GM13976 (cell line): ENCODE data around the gene STUM.

Source experiments
- DNase-seq: peaks from one replicate; pipeline ENCODE4 v3.0.0; 2012; ENCODE audit warnings: low spot score
- CTCF ChIP-seq: IDR thresholded peaks from 2 replicates; pipeline ENCODE4 v1.5.1; 2012; ENCODE audit warnings: borderline replicate concordance, mild to moderate bottlenecking; ENCODE audit not compliant: insufficient read depth; ENCODE audit errors: extremely low read depth, missing control alignments, control extremely low read depth
- in situ Hi-C: fragments of 300-500 bp; cut with MboI; formaldehyde crosslinking; loops from one replicate; pipeline ENCODE4 v1.12.0; 2022; ENCODE audit warnings: low sequenced_read_pairs, mixed read lengths, inconsistent platforms; ENCODE audit not compliant: unreplicated experiment

Gene STUM

DNA sequence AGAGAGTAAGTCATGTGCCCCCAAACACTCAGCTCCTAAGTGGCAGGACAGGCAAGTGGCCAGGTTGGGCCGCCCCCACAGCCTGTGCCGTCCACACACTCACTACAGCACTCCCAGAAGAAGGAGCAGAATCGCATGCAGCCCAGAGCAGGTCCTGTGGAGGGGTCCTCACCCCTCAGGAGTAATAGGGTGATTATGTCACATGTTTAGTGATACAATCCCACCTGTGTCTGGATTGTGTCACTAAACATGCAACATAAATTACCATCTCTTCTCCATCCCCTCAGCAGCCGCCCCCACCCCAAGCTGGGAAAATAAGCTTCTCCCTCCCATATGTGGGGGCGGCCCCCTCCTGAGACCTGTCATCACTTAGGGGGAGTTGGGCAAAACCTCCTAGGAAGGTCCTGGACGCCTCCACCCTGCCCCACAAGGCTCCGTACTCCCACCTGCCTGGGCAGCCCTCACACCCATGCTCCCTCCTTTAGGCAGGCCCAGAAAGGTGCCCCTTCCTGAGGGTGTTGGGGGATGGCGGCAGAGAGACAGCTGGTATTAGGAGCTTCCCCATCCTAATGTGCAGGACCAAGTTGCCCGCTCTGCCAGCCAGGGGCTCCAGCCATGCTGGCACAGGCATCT, 56.9 kb downstream of the STUM start:
- in situ Hi-C loops = no loop called here
- no peak for DNase-seq
- TF ChIP-seq CTCF = no peak

GRCh38 chr1:226606311-226607267, 58.0 kb downstream of the STUM start:
- in situ Hi-C loops = no loop called here
- no peak for DNase-seq
- TF ChIP-seq CTCF = no peak

- no peak for DNase-seq
- in situ Hi-C loops = no loop called here
- no peak for TF ChIP-seq CTCF
Observed at GRCh38 chr1:226607268-226607660, 58.7 kb downstream of the STUM start.

- in situ Hi-C loops = no loop called here
- no peak for TF ChIP-seq CTCF
- no peak for DNase-seq
Observed at GRCh38 chr1:226607821-226608220, 59.3 kb downstream of the STUM start.

- peak; percentile 88 for DNase-seq
- peak; percentile 79 for TF ChIP-seq CTCF
Observed at GRCh38 chr1:226608699-226609505, 60.3 kb downstream of the STUM start.

GRCh38 chr1:226609836-226610455, 61.4 kb downstream of the STUM start:
- in situ Hi-C loops = no loop called here
- no peak for DNase-seq
- no peak for TF ChIP-seq CTCF

More at GRCh38 chr1:226608699-226609505, 60.3 kb downstream of the STUM start:
- in situ Hi-C loops = no loop called here
